Adrenal gland (tissue), 5 donors: Measurements from ENCODE around the gene SMAGP.

Experiments
- POLR2A ChIP-seq, 2 donors: fragments of 450-650 bp; IDR thresholded peaks; one replicate each; pipeline ENCODE4 v1.6.1; 2017; ENCODE audit warnings: antibody characterized with exemption in 2 of 2, mild to moderate bottlenecking in 2 of 2, moderate library complexity in 1 of 2
- TF ChIP-seq, protein P1 (sequence below), 6 experiments: fragments of 450-650 bp in 4 of 6; fragments of 200-600 bp in 2 of 6; sonication (generic) in 1 of 6; IDR thresholded peaks; 1 replicate in 5 of 6; 2 replicates in 1 of 6; pipeline versions ENCODE4 v1.5.1 to v1.8.0; 2016 to 2021; ENCODE audit warnings: antibody characterized with exemption in 6 of 6, mild to moderate bottlenecking in 2 of 6, moderate library complexity in 1 of 6
- donor health status: DM: no; HTN: no; CAD: no.

DNA sequence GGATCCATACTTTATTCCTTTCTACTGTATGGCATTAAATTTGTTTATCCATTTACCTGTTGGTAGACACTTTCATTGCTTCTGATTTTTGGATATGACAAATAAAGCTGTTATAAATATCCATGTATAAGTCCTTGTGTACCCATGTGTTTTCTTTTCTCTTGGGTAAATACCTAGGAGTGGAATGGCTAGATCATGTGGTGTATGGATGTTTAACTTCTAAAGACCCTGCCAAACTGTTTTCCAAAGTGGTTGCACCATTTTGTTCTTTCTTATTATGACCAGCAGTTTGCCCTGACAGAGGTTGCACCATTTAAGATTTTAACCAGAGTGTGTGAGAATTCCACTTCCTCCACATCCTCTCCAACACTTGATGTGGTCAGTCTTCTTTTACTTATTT is 37.6 kb downstream of the SMAGP start:
- no peak for TF ChIP-seq POLR2A (IDR thresholded peaks at IDR 0.05)
- TF ChIP-seq, protein P1, sequence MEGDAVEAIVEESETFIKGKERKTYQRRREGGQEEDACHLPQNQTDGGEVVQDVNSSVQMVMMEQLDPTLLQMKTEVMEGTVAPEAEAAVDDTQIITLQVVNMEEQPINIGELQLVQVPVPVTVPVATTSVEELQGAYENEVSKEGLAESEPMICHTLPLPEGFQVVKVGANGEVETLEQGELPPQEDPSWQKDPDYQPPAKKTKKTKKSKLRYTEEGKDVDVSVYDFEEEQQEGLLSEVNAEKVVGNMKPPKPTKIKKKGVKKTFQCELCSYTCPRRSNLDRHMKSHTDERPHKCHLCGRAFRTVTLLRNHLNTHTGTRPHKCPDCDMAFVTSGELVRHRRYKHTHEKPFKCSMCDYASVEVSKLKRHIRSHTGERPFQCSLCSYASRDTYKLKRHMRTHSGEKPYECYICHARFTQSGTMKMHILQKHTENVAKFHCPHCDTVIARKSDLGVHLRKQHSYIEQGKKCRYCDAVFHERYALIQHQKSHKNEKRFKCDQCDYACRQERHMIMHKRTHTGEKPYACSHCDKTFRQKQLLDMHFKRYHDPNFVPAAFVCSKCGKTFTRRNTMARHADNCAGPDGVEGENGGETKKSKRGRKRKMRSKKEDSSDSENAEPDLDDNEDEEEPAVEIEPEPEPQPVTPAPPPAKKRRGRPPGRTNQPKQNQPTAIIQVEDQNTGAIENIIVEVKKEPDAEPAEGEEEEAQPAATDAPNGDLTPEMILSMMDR (IDR thresholded peaks at IDR 0.05): no peak
